Ovary (tissue), 9 donors: Measurements from ENCODE around the gene OR7G2. TPM values are rescaled to one million over a fixed set of nuclear protein-coding genes. Genes with fewer than 3 reads are reported as not detected.
"Not testable (repeated sequence)": the region's sequence is repeated elsewhere in the genome, so short reads cannot be mapped to it uniquely, and the experiment has no call there.

ENCODE experiments used
- DNase-seq, 5 donors: peaks; one replicate each; pipeline ENCODE4 v3.0.0-alpha.2; 2019 to 2020
- H3K27ac ChIP-seq, 2 donors: fragments of 200-600 bp; one replicate each; pipeline versions ENCODE4 v1.5.1 to v1.8.0; 2019 to 2022
- H3K27me3 ChIP-seq: fragments of 200-600 bp; one replicate; pipeline ENCODE4 v1.8.0; 2022
- H3K36me3 ChIP-seq: fragments of 200-600 bp; sonication (generic); one replicate; pipeline ENCODE4 v1.5.1; 2019
- H3K4me1 ChIP-seq: one replicate; pipeline ENCODE4 v1.8.1; 2013; ENCODE audit warnings: mild to moderate bottlenecking, moderate library complexity; ENCODE audit not compliant: insufficient read depth
- H3K4me3 ChIP-seq: fragments of 200-600 bp; sonication (generic); one replicate; pipeline ENCODE4 v1.5.1; 2017
- H3K9me3 ChIP-seq, 2 donors: fragments of 200-600 bp in 1 of 2; sonication (generic) in 1 of 2; one replicate each; pipeline versions ENCODE4 v1.5.1 to v1.8.1; 2013 to 2019; ENCODE audit warnings: mild to moderate bottlenecking in 1 of 2, moderate library complexity in 1 of 2
- CTCF ChIP-seq, 3 donors: fragments of 450-650 bp in 2 of 3; fragments of 200-600 bp in 1 of 3; IDR thresholded peaks; one replicate each; pipeline versions ENCODE4 v1.5.1 to v1.8.0; 2016 to 2022; ENCODE audit warnings: antibody characterized with exemption in 3 of 3, mild to moderate bottlenecking in 1 of 3
- EP300 ChIP-seq: sonication (generic); formaldehyde crosslinking; IDR thresholded peaks from one replicate; pipeline ENCODE4 v1.6.1; 2017; ENCODE audit warnings: antibody characterized with exemption
- POLR2A ChIP-seq: fragments of 450-650 bp; IDR thresholded peaks from one replicate; pipeline ENCODE4 v1.6.1; 2017; ENCODE audit warnings: antibody characterized with exemption, mild to moderate bottlenecking, moderate library complexity
- WGBS, 3 donors: extraction: QIAGEN DNeasy Blood & Tissue Kit in 1 of 3; methylation state at CpG; one replicate each; pipeline versions ENCODE4 v1.1.5 to v1.1.7; 2013 to 2017; 5-methylcytosine and 5-hydroxymethylcytosine counted together
- intact Hi-C, 4 donors: fragments of 100-400 bp; cut with DNase I; formaldehyde crosslinking; loops; one replicate each; pipeline versions ENCODE4 v1.11.0 to v1.15.1; 2022 to 2023
- polyA plus RNA-seq, 2 donors: library from polyadenylated mRNA; stranded (reverse); fragments of 200-250 nt in 1 of 2; fragments of 350-450 nt in 1 of 2; fragmentation: Illumina TruSeq in 1 of 2; extraction: RNeasy Lipid Tissue Mini Kit (QIAGEN cat#74804) in 1 of 2; gene quantifications; one replicate each; pipeline ENCODE4 v1.2.3, GENCODE V29; 2013 to 2014
- small RNA-seq: library from RNA; depleted of rRNA; stranded (forward); fragments of <200 nt; gene quantifications from one replicate; pipeline ENCODE3, GENCODE V24; 2016
- total RNA-seq, 7 donors: library from RNA; depleted of rRNA in 2 of 7; stranded (reverse); fragments of >200 nt in 2 of 7; fragmentation: NEBNext Ultra II Directional in 3 of 7; extraction: Animal tissue kit (Norgen Biotek cat#: 25700) in 3 of 7; gene quantifications; one replicate each; pipeline versions ENCODE4 v1.1.0 to v1.2.4, GENCODE V29; 2016 to 2023
- donor health status: DM: no; HTN: no; CAD: no; lungs with moderate emphysema.
- donor health status: DM: no; HTN: no; CAD: no.
- donor health status: Bipolar disorder and iron deficiency.
- donor health status: DM: yes; HTN: yes; CAD: no.
- donor health status: DM: no; HTN: no; CAD: no.
- donor health status: DM: yes; HTN: yes; CAD: no.

OR7G2 gene
- total and polyA plus RNA-seq, 9 donors: not detected

- Histone ChIP-seq H3K4me3 (no peak overlapping the region), H3K27ac (no peak overlapping the region), H3K4me1 (no peaks in the 10 kb centered on the region), H3K9me3 (no peaks in the 10 kb centered on the region), H3K36me3 (no peaks in the 10 kb centered on the region), H3K27me3 (no peaks in the 10 kb centered on the region)
- intact Hi-C loops: no loop called here
- 29 to 48% (median 31%) methylated on average over 8 of the region's 8 CpGs for WGBS, 3 donors
- TF ChIP-seq EP300 (no peak), POLR2A (no peak), CTCF (IDR thresholded peaks at IDR 0.05) (no peak)
- DNase-seq: no peak
Observed at GRCh38 chr19:9054765-9055164, 52.5 kb downstream of the OR7G2 start.

DNA sequence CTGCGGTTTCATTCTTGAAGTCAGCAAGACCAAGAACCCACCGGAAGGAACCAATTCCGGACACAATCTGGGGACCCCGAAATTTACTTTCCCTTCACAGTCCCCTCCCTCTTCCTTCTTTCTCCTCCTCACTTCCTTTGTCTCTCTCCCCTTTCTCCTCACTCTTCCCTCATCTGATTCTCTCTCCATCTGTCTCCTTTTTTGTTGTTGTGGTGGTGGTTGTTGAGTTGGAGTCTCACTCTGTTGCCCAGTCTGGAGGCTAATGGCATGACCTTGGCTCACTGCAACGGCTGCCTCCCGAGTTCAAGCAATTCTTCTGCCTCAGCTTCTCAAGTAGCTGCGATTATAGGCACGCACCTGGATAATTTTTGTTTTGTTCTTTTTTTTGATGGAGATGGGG, 53.1 kb downstream of the OR7G2 start:
- Histone ChIP-seq H3K4me3 (no peak overlapping the region), H3K4me1 (no peaks in the 10 kb centered on the region), H3K27ac (no peak overlapping the region), H3K36me3 (no peaks in the 10 kb centered on the region), H3K9me3 (no peaks in the 10 kb centered on the region), H3K27me3 (no peaks in the 10 kb centered on the region)
- TF ChIP-seq CTCF (IDR thresholded peaks at IDR 0.05) (no peak), POLR2A (no peak), EP300 (no peak)
- intact Hi-C loops: no loop called here
- WGBS, 3 donors: 75 to 80% (median 76%) methylated on average over 8 of the region's 8 CpGs
- DNase-seq: no peak

GRCh38 chr19:9053674-9054073, 53.6 kb downstream of the OR7G2 start:
- H3K4me1 ChIP-seq, intact Hi-C loops, H3K36me3 ChIP-seq, H3K27me3 ChIP-seq, H3K9me3 ChIP-seq, DNase-seq, H3K27ac ChIP-seq, H3K4me3 ChIP-seq: not testable (repeated sequence)
- 92 to 95% (median 95%) methylated on average over 6 of the region's 6 CpGs for WGBS, 3 donors

- WGBS, 3 donors: 81 to 89% (median 83%) methylated on average over 4 of the region's 4 CpGs
- intact Hi-C loops: no loop called here
- Histone ChIP-seq H3K27ac (no peak overlapping the region), H3K4me3 (no peak overlapping the region), H3K36me3 (no peaks in the 10 kb centered on the region), H3K4me1 (no peaks in the 10 kb centered on the region), H3K27me3 (no peaks in the 10 kb centered on the region), H3K9me3 (no peaks in the 10 kb centered on the region)
- TF ChIP-seq POLR2A (no peak), EP300 (no peak), CTCF (IDR thresholded peaks at IDR 0.05) (no peak)
- no peak for DNase-seq
Observed at GRCh38 chr19:9052894-9053293, 54.4 kb downstream of the OR7G2 start.

Small RNAs within 50 kb of the gene (small RNA-seq; reads per million reads assigned to genes)
- gene OR1M4P: not detected

Other genes with a start within 250 kb of the OR7G2 start
- gene MUC16, start 97.1 kb downstream of the OR7G2 start, total RNA-seq: 10 to 100 TPM in 1 of 7 donors, 1 to 10 TPM in 4, under 1 TPM in 2; 0.13 to 52.8 (median 4.0) TPM
- under 1 TPM; 0.30 to 0.40 TPM for gene MUC16, start 97.1 kb downstream of the OR7G2 start, polyA plus RNA-seq
- under 1 TPM in 1 of 7 donors, not detected in 6; 0.34 TPM for gene OR1M1, start 20.4 kb downstream of the OR7G2 start, total RNA-seq
- not detected for gene OR1M1, start 20.4 kb downstream of the OR7G2 start, polyA plus RNA-seq
- gene OR7G1, start 8.3 kb upstream of the OR7G2 start, total RNA-seq: not detected
- gene OR7G1, start 8.3 kb upstream of the OR7G2 start, polyA plus RNA-seq: not detected
- not detected for gene OR7G3, start 19.5 kb upstream of the OR7G2 start, total RNA-seq
- not detected for gene OR7G3, start 19.5 kb upstream of the OR7G2 start, polyA plus RNA-seq
- gene ZNF317, start 32.9 kb upstream of the OR7G2 start, total RNA-seq: 10 to 100 TPM; 10.8 to 33.3 (median 27.1) TPM
- 10 to 100 TPM; 13.9 to 37.1 TPM for gene ZNF317, start 32.9 kb upstream of the OR7G2 start, polyA plus RNA-seq
- gene OR7D2, start 71.5 kb upstream of the OR7G2 start, total RNA-seq: not detected
- gene OR7D2, start 71.5 kb upstream of the OR7G2 start, polyA plus RNA-seq: not detected
- not detected for gene OR7D4, start 112.1 kb upstream of the OR7G2 start, total RNA-seq
- gene OR7D4, start 112.1 kb upstream of the OR7G2 start, polyA plus RNA-seq: not detected
- gene OR7E24, start 143.5 kb upstream of the OR7G2 start, total RNA-seq: not detected
- gene OR7E24, start 143.5 kb upstream of the OR7G2 start, polyA plus RNA-seq: not detected
- gene ZNF699, start 202.4 kb upstream of the OR7G2 start, total RNA-seq: 10 to 100 TPM in 6 of 7 donors, 1 to 10 TPM in 1; 9.2 to 31.2 (median 14.2) TPM
- 1 to 10 TPM; 3.6 to 6.1 TPM for gene ZNF699, start 202.4 kb upstream of the OR7G2 start, polyA plus RNA-seq
- gene ZNF559, start 216.7 kb upstream of the OR7G2 start, total RNA-seq: 10 to 100 TPM; 22.7 to 45.3 (median 28.1) TPM
- 10 to 100 TPM; 24.5 to 25.0 TPM for gene ZNF559, start 216.7 kb upstream of the OR7G2 start, polyA plus RNA-seq